Dermis microvascular lymphatic vessel endothelial cell (primary cell): ENCODE measurements around the gene CCDC190. TPM values are rescaled to one million over a fixed set of nuclear protein-coding genes. Genes with fewer than 3 reads are reported as not detected.
A peak's percentile ranks its signal among the peaks of the same experiment; 100 is the strongest.
"Not testable (repeated sequence)": the region's sequence is repeated elsewhere in the genome, so short reads cannot be mapped to it uniquely, and the experiment has no call there.

Experiments
- DNase-seq, 2 donors: peaks; one replicate each; pipeline versions ENCODE4 v3.0.0 to v3.0.0-alpha.2; 2010; ENCODE audit warnings: low read depth in 2 of 2
- total RNA-seq: library from RNA; depleted of rRNA; stranded (reverse); fragments of >200 nt; gene quantifications from 2 replicates; pipeline ENCODE4 v1.2.1, GENCODE V29; 2014

Gene CCDC190
- total RNA-seq, 1 donor from 2014 or later: not detected

- DNase-seq: no peak
Measured at GRCh38 chr1:162838863-162839262, 22.1 kb downstream of the CCDC190 start.

DNA sequence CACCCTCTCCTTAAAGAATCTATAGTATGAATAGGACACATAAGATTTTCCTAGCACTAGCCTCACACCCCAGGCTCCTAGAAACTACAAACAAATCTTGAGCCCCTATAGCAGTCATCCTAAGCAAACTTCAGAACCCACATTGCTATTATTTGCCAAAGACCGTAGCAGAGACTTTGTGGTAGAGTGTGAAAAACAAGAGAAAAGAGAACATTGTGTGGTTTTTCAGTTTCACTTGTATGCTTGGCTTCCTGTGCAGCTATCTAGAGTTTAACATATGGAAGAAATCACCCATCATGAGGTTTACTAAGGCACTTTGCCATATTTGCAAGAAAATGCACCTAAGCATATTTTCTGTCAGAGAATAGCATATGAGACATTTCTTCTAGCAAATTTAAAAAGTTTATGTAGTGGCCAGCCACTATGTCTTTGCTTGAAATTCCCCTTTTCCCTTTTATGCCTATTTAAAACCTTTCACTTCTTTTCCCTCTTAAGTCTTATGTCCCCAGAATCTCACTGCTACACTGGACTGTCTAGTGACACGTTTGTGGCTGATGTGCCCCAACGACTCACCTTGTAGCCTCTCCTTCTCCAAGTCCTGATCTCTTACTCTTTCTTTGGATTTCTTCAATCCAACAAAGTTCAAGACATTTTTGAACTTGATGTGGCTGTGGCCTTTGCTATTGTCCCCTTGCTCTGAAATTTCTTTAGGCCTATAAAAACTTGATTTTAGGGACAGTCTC, 25.6 kb downstream of the CCDC190 start:
- no peak for DNase-seq

DNA sequence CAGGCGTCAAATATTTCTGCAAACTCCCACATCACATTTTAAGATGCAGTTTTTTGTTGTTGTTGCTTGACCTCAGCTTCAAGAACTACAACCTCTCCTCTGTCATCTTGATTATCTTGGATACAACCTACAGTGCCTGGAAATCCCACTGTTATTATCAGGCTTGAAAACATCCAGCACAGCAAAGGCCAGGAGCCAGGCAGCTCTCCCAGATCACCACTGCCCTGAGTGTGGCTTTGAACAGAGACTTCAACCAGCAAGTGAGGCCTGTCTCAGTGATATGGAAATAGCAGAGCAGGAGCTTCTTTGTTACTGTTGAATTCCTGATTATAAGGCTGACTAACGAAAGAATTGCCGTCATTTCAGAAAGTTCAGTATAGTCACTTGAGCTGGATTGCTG, 28.5 kb downstream of the CCDC190 start:
- DNase-seq: no peak

GRCh38 chr1:162829268-162829667, 31.7 kb downstream of the CCDC190 start:
- DNase-seq: no peak

DNA sequence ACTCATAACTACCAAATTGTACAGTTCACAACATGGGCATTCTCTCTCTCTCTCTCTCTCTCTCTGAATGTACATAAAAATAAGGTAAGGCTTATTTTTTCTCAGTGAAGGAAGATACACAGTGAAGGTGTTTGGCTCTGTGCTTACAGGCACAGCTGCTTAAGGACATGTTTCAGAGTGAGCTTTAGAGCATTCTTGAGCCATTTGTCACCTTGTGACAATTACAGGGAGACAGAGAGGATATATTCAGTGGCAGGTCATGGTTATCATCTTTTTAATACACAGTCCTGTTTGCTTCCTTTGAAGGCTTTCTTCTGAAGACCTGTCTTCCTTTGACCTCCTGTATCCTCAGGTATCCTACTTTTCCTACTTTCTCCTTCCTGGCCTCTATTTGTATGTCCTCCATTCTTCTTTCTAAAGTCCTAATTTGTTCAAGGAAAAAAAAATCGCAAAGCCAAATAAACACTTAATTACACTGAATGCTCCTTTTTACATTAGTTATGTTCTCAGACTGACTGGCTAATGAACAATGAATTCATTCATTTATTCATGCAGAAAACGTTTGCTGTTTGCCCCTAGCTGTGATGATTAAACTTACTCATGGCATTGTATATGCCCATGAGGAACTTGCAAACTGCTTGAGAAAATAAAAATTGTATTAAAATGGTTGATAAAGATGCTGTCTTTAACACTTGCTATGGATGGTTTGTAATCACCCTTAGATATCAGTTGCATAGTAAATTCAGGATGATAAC, 37.0 kb downstream of the CCDC190 start:
- no peak for DNase-seq

- peak in 1 of 2 donors; percentile 58 for DNase-seq
Measured at GRCh38 chr1:162823231-162823630, 37.7 kb downstream of the CCDC190 start.

GRCh38 chr1:162822391-162823200, 38.4 kb downstream of the CCDC190 start:
- peak in 1 of 2 donors; percentile 22 for DNase-seq

DNA sequence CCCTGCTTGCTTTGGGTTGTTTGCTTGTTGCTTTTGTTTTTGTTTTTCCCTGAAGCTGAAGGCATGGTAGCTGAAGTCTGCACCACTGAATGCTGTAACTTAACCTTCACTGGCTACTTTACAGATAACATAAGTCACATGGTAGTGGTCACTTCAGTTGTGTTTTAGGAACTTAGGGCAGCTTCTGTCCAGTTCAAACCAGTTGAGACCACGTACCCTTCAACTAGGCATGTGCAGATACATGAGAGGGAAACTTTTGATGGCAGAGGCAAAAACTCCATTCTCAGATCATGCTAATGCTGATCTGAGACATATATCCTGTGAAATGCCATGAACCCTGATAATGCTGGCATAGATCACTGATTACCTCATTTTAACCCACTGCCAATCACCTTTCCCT, 42.3 kb downstream of the CCDC190 start:
- DNase-seq: not testable (repeated sequence)

- DNase-seq: not testable (repeated sequence)
Measured at GRCh38 chr1:162818136-162818535, 42.8 kb downstream of the CCDC190 start.

DNA sequence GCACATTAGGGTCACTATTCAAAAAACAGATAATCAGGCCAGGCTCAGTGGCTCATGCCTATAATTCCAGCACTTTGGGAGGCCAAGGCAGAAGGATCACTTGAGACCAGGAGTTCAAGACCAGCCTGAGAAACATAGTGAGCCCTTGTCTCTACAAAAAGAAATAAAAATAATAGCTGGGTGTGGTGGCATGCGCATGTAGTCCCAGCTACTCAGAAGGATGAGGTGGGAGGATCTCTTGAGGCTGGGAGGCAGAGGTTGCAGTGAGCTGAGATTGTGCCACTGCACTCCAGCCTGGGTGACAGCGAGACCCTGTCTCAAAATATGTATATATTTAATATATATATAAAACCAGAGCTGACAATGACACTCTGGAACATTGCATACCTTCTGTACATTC, 48.6 kb downstream of the CCDC190 start:
- not testable (repeated sequence) for DNase-seq

DNA sequence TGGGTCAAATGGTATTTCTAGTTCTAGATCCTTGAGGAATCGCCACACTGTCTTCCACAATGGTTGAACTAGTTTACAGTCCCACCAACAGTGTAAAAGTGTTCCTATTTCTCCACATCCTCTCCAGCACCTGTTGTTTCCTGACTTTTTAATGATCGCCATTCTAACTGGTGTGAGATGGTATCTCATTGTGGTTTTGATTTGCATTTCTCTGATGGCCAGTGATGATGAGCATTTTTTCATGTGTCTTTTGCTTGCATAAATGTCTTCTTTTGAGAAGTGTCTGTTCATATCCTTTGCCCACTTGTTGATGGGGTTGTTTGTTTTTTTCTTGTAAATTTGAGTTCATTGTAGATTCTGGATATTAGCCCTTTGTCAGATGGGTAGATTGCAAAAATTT, 53.5 kb downstream of the CCDC190 start:
- DNase-seq: not testable (repeated sequence)

Other genes starting within 250 kb of the CCDC190 start
- gene DDR2, start 228.7 kb downstream of the CCDC190 start, total RNA-seq: 2.1 and 10.8 TPM in 2 replicates
- gene HSD17B7, start 70.5 kb downstream of the CCDC190 start, total RNA-seq: 18.2 and 35.4 TPM in 2 replicates
- 8.5 and 9.2 TPM in 2 replicates for gene RGS4, start 208.2 kb upstream of the CCDC190 start, total RNA-seq